ENCODE results near the gene PRRC2C. TPM values are rescaled to one million over a fixed set of nuclear protein-coding genes. Genes with fewer than 3 reads are reported as not detected.

PRRC2C gene
- polyA plus RNA-seq, 2 of the 4 experiments (the other 2 are of a cell fraction) = 50.3 to 96.3 TPM

- Histone ChIP-seq H3K4me3 (no peak overlapping the region), H3K4me2 (peak overlapping the region; percentile 89), H3K9me3 (no peaks in the 10 kb centered on the region), H3K27ac (no peak overlapping the region), H3K4me1 (peaks cover 30% of the 10 kb centered on the region)
- TF ChIP-seq USF2 (IDR thresholded peaks at IDR 0.05) (no peak), ZSCAN20 (CRISPR knock-in tag; IDR thresholded peaks at IDR 0.05) (no peak), BCL3 (IDR thresholded peaks at IDR 0.05) (no peak), HDAC2 (IDR thresholded peaks at IDR 0.05) (no peak), ZNF302 (CRISPR knock-in tag; IDR thresholded peaks at IDR 0.05) (no peak), MYC (IDR thresholded peaks at IDR 0.05; ENCODE audit: borderline replicate concordance, low read length) (no peak), ZC3H11A (IDR thresholded peaks at IDR 0.05) (no peak), NR3C1 (IDR thresholded peaks at IDR 0.05) (no peak), CHD4 (IDR thresholded peaks at IDR 0.05; ENCODE audit: borderline replicate concordance) (no peak), NFE2L2 (conservative IDR thresholded peaks at IDR 0.05; ENCODE audit: low read length) (no peak), HOXB13 (CRISPR knock-in tag; IDR thresholded peaks at IDR 0.05; ENCODE audit: low read depth) (no peak), CTCF (IDR thresholded peaks at IDR 0.05) (no peak), MAX (IDR thresholded peaks at IDR 0.05) (no peak), ESRRA (IDR thresholded peaks at IDR 0.05; ENCODE audit: borderline replicate concordance, low read length) (no peak), HOXB5 (CRISPR knock-in tag; IDR thresholded peaks at IDR 0.05) (no peak), MAZ (IDR thresholded peaks at IDR 0.05; ENCODE audit: borderline replicate concordance, low read depth, low read length) (no peak), POLR2AphosphoS2 (conservative IDR thresholded peaks at IDR 0.05; ENCODE audit: low read length) (no peak), CHD2 (IDR thresholded peaks at IDR 0.05; ENCODE audit: low read length, partially characterized antibody) (no peak)
- no peak for ATAC-seq
- no peak for FAIRE-seq
- WGBS (ENCODE audit: missing lambda C conversion rate) = 83% methylated on average over 6 of the region's 6 CpGs
- CTCF ChIA-PET = interaction anchor here (1.2 kb wide), 1 partner anchor 157 kb away, joined by 3 read pairs; no protein-coding TSS in a partner anchor
- no peak for DNase-seq (ENCODE audit: low read depth in 1 of 2, low spot score in 1 of 2)
- POLR2A ChIA-PET = no interaction called here
Measured at GRCh38 chr1:171488190-171488929, 3.0 kb downstream of the PRRC2C start.

GRCh38 chr1:171494076-171494475, 8.7 kb downstream of the PRRC2C start:
- 88% methylated on average over 3 of the region's 3 CpGs for WGBS (ENCODE audit: missing lambda C conversion rate)
- Histone ChIP-seq H3K4me1 (peaks cover 10% of the 10 kb centered on the region; the same call in 2 of the 3 replicates), H3K4me3 (no peak overlapping the region), H3K9me3 (no peaks in the 10 kb centered on the region), H3K27ac (no peak overlapping the region), H3K4me2 (no peak overlapping the region)
- ChIA-PET CTCF (interaction anchor here (0.6 to 2.1 kb wide), 3 partner anchors 9 to 435 kb away, joined by 3 to 8 read pairs (median 4); partner anchors contain the start of gene PRRC2C), POLR2A (no interaction called here)
- ATAC-seq (no peak), FAIRE-seq (no peak), DNase-seq (ENCODE audit: low read depth in 1 of 2, low spot score in 1 of 2) (no peak)
- TF ChIP-seq POLR2A (IDR thresholded peaks at IDR 0.05; ENCODE audit: low read length) (no peak), USF2 (IDR thresholded peaks at IDR 0.05) (no peak), NR3C1 (IDR thresholded peaks at IDR 0.05) (no peak), HOXB5 (CRISPR knock-in tag; IDR thresholded peaks at IDR 0.05) (no peak), ZFP36 (IDR thresholded peaks at IDR 0.05; ENCODE audit: borderline replicate concordance, partially characterized antibody) (no peak), FOXS1 (CRISPR knock-in tag; IDR thresholded peaks at IDR 0.05) (no peak), CTCF (IDR thresholded peaks at IDR 0.05) (no peak), CBX2 (IDR thresholded peaks at IDR 0.05; ENCODE audit: borderline replicate concordance, low read depth) (no peak), RCOR1 (IDR thresholded peaks at IDR 0.05; ENCODE audit: low read depth, low read length) (no peak), BHLHE40 (IDR thresholded peaks at IDR 0.05; ENCODE audit: low read depth, low read length) (no peak), POLR2AphosphoS2 (conservative IDR thresholded peaks at IDR 0.05; ENCODE audit: low read length) (no peak), EHF (CRISPR knock-in tag; IDR thresholded peaks at IDR 0.05) (no peak), PHF8 (IDR thresholded peaks at IDR 0.05; ENCODE audit: borderline replicate concordance, low read depth) (no peak), FOSB (CRISPR knock-in tag; IDR thresholded peaks at IDR 0.05) (no peak), HEYL (CRISPR knock-in tag; IDR thresholded peaks at IDR 0.05) (no peak), TFCP2L1 (CRISPR knock-in tag; IDR thresholded peaks at IDR 0.05) (no peak), GATA3 (IDR thresholded peaks at IDR 0.05; ENCODE audit: borderline replicate concordance) (no peak), RARB (CRISPR knock-in tag; IDR thresholded peaks at IDR 0.05) (no peak)

Measured in A549 (cell line).